OCI-LY1 (cell line): ENCODE measurements around the gene RSPRY1.

Source experiments
- CTCF ChIP-seq: fragments of 200-600 bp; sonication (generic), shearing (Covaris generic); IDR thresholded peaks from 2 replicates; pipeline ENCODE4 v1.5.1; 2017; ENCODE audit warnings: mild to moderate bottlenecking, antibody characterized with exemption, low read length, moderate library complexity, mixed read lengths
- EZH2 ChIP-seq: fragments of 200-600 bp; sonication (generic), shearing (Covaris generic); IDR thresholded peaks from 2 replicates; pipeline ENCODE4 v1.8.0; 2017; ENCODE audit warnings: borderline replicate concordance, mixed run types, mild to moderate bottlenecking, antibody characterized with exemption, low read length, moderate library complexity, mixed read lengths

GRCh38 chr16:57223057-57223456 lies 36.9 kb downstream of the RSPRY1 start:
- no peak for TF ChIP-seq CTCF
- no peak for TF ChIP-seq EZH2
